Coronary artery (tissue), 2 donors: ENCODE measurements around the gene FSTL1.

Experiments
- DNase-seq: peaks from one replicate; pipeline ENCODE4 v3.0.0-alpha.2; 2017; ENCODE audit warnings: low spot score
- H3K27ac ChIP-seq, 2 donors: fragments of 200-600 bp; sonication (generic); one replicate each; pipeline ENCODE4 v1.5.1; 2016 to 2019
- H3K4me3 ChIP-seq: fragments of 200-600 bp; sonication (generic); 2 replicates; pipeline ENCODE4 v1.5.1; 2016; ENCODE audit warnings: mild to moderate bottlenecking, moderate library complexity
- TF ChIP-seq, protein P1 (sequence below): fragments of 200-600 bp; sonication (generic); IDR thresholded peaks from one replicate; pipeline ENCODE4 v1.5.1; 2019; ENCODE audit warnings: antibody characterized with exemption

The FSTL1 gene

DNA sequence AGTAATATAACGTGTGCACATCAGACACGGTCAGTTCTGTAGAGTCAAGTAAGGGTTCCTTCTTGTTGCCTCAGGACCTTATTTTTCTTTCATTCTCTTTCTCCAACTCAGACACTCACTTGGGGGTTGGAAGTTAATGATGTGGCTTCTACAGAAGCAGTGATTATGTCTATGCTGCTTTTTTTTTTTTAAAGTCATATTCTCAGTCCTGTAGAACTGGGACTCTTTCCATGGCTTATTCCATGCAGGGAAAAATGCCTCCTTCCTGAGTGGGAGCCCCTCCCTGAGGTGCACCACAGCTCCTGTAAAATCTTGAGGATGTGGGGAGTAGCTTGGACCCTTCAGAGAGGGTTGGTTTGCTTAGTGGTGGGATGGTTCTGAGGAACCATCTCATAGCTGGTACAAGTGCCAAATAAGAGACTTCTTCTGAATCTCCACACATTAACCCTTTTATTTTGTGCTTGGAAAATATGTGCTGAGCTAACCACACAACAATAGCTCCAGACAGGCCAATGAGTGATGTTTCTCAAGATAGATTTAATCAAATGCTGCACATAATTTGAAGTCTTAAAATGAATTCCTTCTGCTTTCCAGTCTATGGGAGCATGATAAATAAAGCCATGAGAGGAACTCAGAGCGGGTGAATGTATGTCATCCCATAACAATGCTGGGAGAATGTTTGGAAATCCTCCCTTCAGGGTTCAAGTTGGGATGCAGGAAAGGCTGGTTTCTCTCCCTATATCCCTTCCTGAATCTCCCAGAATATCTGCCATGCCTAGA is 23.3 kb upstream of the FSTL1 start:
- TF ChIP-seq, protein P1, sequence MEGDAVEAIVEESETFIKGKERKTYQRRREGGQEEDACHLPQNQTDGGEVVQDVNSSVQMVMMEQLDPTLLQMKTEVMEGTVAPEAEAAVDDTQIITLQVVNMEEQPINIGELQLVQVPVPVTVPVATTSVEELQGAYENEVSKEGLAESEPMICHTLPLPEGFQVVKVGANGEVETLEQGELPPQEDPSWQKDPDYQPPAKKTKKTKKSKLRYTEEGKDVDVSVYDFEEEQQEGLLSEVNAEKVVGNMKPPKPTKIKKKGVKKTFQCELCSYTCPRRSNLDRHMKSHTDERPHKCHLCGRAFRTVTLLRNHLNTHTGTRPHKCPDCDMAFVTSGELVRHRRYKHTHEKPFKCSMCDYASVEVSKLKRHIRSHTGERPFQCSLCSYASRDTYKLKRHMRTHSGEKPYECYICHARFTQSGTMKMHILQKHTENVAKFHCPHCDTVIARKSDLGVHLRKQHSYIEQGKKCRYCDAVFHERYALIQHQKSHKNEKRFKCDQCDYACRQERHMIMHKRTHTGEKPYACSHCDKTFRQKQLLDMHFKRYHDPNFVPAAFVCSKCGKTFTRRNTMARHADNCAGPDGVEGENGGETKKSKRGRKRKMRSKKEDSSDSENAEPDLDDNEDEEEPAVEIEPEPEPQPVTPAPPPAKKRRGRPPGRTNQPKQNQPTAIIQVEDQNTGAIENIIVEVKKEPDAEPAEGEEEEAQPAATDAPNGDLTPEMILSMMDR, result no peak
- H3K27ac ChIP-seq, result no peak overlapping the region
- DNase-seq, result no peak
- no peak overlapping the region for H3K4me3 ChIP-seq

DNA sequence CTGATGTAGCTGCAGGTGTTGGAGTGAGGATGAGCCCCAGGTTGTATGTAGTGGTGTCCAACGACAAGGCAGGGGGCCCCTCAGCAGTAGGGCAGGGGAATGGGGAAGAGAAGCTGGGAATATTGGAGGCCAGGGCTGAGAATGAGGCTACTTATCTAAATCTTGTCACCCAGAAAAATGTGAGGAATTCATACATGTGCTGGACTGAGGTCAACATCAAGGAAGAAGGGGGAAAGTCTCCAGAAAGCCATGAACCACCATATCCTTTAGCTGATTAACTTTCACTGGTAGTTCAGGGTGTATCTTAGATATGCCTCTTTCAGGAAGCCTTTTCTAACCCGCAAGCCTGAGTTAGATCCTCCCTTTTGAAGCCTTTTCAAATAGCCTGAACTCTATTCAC is 22.6 kb upstream of the FSTL1 start:
- TF ChIP-seq, protein P1, result no peak

DNA sequence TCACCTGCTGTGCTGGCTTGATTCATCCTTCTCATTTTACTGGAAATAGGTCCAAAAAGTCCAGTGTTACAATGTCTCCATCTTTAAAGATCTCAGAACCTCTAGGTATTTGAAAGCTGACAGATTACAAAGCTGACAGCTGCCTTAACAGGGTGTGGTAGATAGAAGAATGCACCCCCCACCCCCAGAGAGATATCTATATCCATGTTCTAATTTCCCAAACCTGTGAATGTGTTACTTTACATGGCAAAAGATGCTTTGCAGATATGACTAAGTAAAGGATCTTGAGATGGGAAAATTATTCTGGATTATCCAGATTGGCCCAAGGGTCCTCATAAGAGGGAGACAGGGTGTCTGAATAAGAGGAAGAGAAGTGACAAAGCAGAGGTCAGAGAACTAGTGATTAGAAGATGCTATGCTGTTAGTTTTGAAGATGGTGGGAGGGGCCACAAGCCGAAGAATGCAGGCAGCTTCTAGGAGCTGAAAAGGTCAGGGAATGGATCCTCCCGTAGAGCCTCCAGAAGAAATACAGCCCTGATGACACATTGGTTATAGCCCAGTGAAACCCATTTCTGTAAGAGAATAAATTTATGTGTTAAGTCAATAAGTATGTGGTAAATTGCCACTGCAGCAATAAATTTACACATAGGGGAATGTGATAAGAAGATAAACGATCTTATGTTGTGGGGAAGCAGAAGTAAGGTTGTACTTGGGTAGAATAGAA is 21.5 kb upstream of the FSTL1 start:
- DNase-seq, result peak; percentile 2
- Histone ChIP-seq H3K27ac (no peak overlapping the region), H3K4me3 (no peak overlapping the region)
- TF ChIP-seq, protein P1, result no peak

More for the DNA sequence above, 22.6 kb upstream of the FSTL1 start:
- Histone ChIP-seq H3K4me3 (no peak overlapping the region), H3K27ac (no peak overlapping the region)
- DNase-seq, result no peak

DNA sequence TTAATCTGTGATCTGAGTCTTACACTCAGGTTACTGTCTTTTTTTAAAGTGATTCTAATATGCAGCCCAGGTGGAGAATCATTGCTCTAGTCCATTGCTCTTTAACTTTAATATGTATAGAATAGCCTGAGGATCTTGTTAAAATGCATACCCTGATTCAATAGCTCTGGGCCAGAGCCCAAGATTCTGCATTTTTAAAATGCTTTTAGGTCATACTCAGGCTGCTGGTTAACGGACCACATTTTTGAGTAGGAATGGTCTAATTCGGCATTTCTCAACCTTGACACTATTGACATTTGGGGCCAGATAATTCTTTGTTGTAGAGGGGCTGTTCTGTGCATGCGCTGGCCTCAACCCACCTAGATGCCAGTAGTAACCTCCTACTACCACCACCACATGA is 20.9 kb upstream of the FSTL1 start:
- DNase-seq, result peak; percentile 12
- H3K4me3 ChIP-seq, result no peak overlapping the region
- TF ChIP-seq, protein P1, result no peak
- no peak overlapping the region for H3K27ac ChIP-seq

DNA sequence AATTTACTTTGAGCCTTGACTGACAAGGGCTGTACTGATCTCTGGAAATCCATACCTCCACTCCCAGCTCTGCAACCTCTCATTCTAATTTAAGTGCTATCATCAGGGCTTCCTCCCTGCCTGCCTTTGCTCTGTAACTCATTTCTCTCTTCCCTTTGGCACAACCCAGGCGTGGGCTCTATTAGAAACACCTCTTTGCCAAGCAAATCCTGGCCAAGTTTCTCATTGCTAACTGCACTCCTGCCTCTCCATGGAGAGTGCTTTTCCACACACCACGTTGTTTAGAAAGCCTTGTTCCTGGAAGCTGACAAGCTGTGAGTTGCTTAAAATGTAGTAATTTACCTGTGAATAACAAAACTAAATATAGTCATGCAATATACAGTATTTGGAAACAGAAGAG is 20.1 kb upstream of the FSTL1 start:
- DNase-seq, result no peak
- no peak overlapping the region for H3K27ac ChIP-seq
- H3K4me3 ChIP-seq, result no peak overlapping the region
- TF ChIP-seq, protein P1, result no peak

DNA sequence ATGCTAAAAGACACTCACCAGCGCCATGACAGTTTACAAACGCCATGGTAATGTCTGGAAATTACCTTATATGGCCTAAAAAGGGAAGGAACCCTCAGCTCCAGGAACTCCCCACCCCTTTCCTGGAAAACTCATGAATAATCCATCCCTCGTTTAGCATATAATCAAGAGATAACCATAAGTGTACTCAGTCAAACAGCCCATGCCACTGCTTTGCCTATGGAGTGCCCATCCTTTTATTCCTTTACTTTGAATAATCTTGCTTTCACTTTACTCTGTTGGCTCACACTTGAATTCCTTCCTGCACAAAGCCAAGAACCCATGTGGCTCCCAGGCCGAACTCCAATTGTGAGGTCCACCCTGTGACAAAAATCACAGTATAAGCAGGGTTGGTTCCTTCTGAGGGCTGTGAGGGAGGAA is 19.1 kb upstream of the FSTL1 start:
- no peak overlapping the region for H3K27ac ChIP-seq
- no peak overlapping the region for H3K4me3 ChIP-seq
- DNase-seq, result no peak
- TF ChIP-seq, protein P1, result no peak

DNA sequence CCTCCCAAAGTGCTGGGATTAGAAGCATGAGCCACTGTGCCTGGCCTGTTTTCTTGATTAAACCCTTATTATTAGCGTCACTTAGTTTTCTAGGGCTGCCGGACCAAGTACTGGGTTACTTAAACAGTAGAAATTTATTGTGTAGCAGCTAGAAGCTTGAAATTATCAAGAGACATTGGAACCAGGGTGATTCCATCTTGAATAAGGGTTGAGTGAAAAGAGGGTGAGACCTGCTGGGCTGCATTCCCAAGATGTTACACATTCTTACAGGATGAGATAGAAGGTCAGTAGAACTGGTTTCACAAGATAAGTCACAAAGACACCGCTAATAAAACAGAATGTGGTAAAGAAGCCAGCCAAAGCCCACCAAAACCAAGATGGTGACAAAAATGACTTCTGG is 18.6 kb upstream of the FSTL1 start:
- Histone ChIP-seq H3K4me3 (no peak overlapping the region), H3K27ac (no peak overlapping the region)
- DNase-seq, result no peak
- TF ChIP-seq, protein P1, result no peak
